ENCODE results near the gene AFAP1.

Gene AFAP1

DNA sequence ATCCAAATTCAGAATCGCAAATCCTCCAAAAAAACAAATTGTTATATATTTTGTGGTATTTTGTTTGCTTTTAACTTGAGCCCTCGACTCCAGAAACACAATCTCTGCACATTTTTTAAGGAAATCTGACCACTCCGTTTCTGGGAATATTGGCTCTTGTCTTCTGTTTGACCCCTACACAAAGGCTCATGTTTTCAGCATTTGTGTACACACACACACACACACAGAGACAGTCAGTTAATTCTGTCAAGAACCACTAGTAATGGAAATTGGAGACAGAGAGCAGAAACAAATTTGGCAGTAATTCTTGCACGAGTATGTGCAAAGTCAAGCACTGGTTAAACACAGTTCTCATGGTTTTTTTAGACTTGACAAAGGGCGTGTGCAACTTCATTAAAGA lies 115.4 kb downstream of the AFAP1 start:
- no peak for TF ChIP-seq CTCF (IDR thresholded peaks at IDR 0.05; ENCODE audit: low read depth, low read length, missing control alignments)
- H3K4me3 ChIP-seq (ENCODE audit: low read depth, low read length), result no peak overlapping the region
- no peak overlapping the region for H3K27ac ChIP-seq
- no peak for DNase-seq
- H3K27me3 ChIP-seq (replicated peaks), result no peaks in the 10 kb centered on the region
- in situ Hi-C loops (cut with HindIII; ENCODE audit: low pct_ligation_motif_present, low sequenced_read_pairs), result no loop called here
- H3K36me3 ChIP-seq (replicated peaks), result peaks cover 55% of the 10 kb centered on the region

DNA sequence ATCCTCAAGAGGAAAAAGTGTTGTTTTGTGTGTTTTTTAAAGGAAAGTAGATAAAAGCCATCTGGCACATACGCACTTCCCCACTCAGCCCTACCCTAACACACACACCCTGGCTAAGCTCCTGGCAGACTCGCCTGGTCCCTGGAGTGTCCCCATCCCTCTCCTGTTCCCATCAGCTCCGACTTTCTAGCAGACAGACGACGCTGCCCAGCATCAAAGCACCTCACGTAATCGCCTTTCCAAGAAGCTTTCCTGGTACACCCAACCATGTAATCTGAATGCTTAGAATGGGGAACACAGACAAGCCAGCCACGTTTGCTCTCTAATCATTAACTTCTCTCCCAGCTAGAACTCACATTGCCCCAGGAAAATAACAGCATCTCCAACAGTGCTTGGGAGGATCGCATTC lies 116.2 kb downstream of the AFAP1 start:
- no peak for TF ChIP-seq CTCF (IDR thresholded peaks at IDR 0.05; ENCODE audit: low read depth, low read length, missing control alignments)
- no peak for DNase-seq
- in situ Hi-C loops (cut with HindIII; ENCODE audit: low pct_ligation_motif_present, low sequenced_read_pairs), result no loop called here
- peak overlapping the region; percentile 10 for H3K27ac ChIP-seq
- no peaks in the 10 kb centered on the region for H3K27me3 ChIP-seq (replicated peaks)
- peaks cover 58% of the 10 kb centered on the region for H3K36me3 ChIP-seq (replicated peaks)
- H3K4me3 ChIP-seq (ENCODE audit: low read depth, low read length), result no peak overlapping the region

- Histone ChIP-seq H3K36me3 (replicated peaks) (peaks cover 61% of the 10 kb centered on the region), H3K4me3 (ENCODE audit: low read depth, low read length) (no peak overlapping the region), H3K27me3 (replicated peaks) (no peaks in the 10 kb centered on the region), H3K27ac (no peak overlapping the region)
- TF ChIP-seq CTCF (IDR thresholded peaks at IDR 0.05; ENCODE audit: low read depth, low read length, missing control alignments), result no peak
- no peak for DNase-seq
- in situ Hi-C loops (cut with HindIII; ENCODE audit: low pct_ligation_motif_present, low sequenced_read_pairs), result no loop called here
Measured at GRCh38 chr4:7822877-7823276, 116.8 kb downstream of the AFAP1 start.

GRCh38 chr4:7822137-7822505 lies 117.5 kb downstream of the AFAP1 start:
- Histone ChIP-seq H3K27me3 (replicated peaks) (no peaks in the 10 kb centered on the region), H3K36me3 (replicated peaks) (peaks cover 57% of the 10 kb centered on the region)

DNA sequence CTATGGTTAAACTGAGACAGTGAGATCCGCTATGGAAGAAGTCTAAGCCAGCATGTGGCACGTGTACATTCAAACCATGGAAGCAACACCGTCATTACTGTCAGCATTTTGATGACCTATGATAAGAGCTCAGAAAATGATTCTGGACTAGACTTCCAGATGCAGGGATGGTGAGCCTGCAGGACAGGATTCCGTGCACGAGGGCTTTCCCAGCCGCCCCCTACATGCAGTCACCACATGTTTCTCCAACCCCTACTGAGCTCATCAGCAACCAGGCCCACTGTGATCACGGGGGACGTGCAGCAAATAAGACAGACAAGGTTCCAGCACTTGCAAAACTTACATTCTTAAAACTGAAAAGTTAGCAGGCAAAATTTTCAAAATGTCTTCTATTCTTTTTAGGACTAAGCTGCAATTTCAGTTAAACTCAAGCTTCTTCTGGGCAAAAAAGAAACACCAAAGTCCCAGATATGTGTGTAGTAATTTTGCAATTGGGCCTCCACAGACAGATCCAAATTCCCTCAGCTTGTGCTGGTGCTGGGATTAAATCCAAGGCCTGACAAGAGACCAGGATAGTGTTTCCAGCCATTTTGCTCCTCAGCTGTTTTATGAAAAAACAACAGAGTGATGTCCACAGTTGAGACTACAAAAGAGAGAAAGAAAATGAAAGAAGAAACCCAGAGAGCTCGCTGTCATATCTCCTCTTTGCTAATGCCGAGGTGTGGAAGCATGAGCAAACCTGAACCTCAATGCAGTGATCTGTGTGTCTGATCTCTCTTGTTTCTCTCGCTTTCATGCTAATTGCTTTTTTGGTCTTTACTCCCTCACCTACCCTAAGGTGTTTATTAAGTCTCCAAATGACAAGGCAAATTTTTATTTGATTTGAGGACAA lies 118.2 kb downstream of the AFAP1 start:
- H3K36me3 ChIP-seq (replicated peaks), result peaks cover 53% of the 10 kb centered on the region

More at GRCh38 chr4:7822137-7822505, 117.5 kb downstream of the AFAP1 start:
- H3K27ac ChIP-seq, result no peak overlapping the region
- in situ Hi-C loops (cut with HindIII; ENCODE audit: low pct_ligation_motif_present, low sequenced_read_pairs), result no loop called here
- DNase-seq, result no peak
- no peak overlapping the region for H3K4me3 ChIP-seq (ENCODE audit: low read depth, low read length)
- no peak for TF ChIP-seq CTCF (IDR thresholded peaks at IDR 0.05; ENCODE audit: low read depth, low read length, missing control alignments)

More for the DNA sequence above, 118.2 kb downstream of the AFAP1 start:
- in situ Hi-C loops (cut with HindIII; ENCODE audit: low pct_ligation_motif_present, low sequenced_read_pairs), result no loop called here
- Histone ChIP-seq H3K27me3 (replicated peaks) (no peaks in the 10 kb centered on the region), H3K4me3 (ENCODE audit: low read depth, low read length) (no peak overlapping the region), H3K27ac (no peak overlapping the region)
- DNase-seq, result no peak
- TF ChIP-seq CTCF (IDR thresholded peaks at IDR 0.05; ENCODE audit: low read depth, low read length, missing control alignments), result no peak

Measured in brain microvascular endothelial cell (primary cell).